Measurements from ENCODE around the gene OR10K2. TPM values are rescaled to one million over a fixed set of nuclear protein-coding genes. Genes with fewer than 3 reads are reported as not detected.
"Not testable (repeated sequence)": the region's sequence is repeated elsewhere in the genome, so short reads cannot be mapped to it uniquely, and the experiment has no call there.

Gene OR10K2
- total RNA-seq, 1 donor from 2014 or later: not detected

DNA sequence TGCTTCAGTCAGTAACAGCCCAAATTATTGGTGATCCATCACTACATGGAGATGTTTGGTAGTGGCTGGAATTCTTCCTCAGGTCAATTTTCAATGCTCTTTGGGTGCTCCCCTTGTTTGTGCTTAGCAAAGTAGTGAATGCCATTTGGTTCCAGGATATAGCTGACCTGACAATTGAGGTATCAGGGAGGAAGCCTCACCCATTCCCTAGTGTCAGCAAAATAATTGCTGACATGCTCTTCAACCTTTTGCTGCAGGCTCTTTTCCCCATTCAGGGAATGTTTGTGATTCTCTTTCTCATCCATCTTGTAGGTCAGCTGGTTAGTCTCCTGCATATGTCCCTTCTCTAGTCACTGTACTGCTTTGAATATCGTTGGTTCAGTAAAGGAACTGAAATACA, 28.5 kb upstream of the OR10K2 start:
- H3K4me1 ChIP-seq: no peaks in the 10 kb centered on the region
- no peaks in the 10 kb centered on the region for H3K36me3 ChIP-seq
- intact Hi-C loops (cut with micrococcal nuclease): no loop called here
- H3K27me3 ChIP-seq (ENCODE audit: low read depth): no peaks in the 10 kb centered on the region
- DNase-seq: no peak
- TF ChIP-seq, protein P1, sequence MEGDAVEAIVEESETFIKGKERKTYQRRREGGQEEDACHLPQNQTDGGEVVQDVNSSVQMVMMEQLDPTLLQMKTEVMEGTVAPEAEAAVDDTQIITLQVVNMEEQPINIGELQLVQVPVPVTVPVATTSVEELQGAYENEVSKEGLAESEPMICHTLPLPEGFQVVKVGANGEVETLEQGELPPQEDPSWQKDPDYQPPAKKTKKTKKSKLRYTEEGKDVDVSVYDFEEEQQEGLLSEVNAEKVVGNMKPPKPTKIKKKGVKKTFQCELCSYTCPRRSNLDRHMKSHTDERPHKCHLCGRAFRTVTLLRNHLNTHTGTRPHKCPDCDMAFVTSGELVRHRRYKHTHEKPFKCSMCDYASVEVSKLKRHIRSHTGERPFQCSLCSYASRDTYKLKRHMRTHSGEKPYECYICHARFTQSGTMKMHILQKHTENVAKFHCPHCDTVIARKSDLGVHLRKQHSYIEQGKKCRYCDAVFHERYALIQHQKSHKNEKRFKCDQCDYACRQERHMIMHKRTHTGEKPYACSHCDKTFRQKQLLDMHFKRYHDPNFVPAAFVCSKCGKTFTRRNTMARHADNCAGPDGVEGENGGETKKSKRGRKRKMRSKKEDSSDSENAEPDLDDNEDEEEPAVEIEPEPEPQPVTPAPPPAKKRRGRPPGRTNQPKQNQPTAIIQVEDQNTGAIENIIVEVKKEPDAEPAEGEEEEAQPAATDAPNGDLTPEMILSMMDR (IDR thresholded peaks at IDR 0.05; ENCODE audit: borderline replicate concordance): no peak
- H3K4me3 ChIP-seq: no peak overlapping the region
- peaks cover 31% of the 10 kb centered on the region for H3K9me3 ChIP-seq (replicated peaks)
- H3K27ac ChIP-seq (replicated peaks): no peak overlapping the region

DNA sequence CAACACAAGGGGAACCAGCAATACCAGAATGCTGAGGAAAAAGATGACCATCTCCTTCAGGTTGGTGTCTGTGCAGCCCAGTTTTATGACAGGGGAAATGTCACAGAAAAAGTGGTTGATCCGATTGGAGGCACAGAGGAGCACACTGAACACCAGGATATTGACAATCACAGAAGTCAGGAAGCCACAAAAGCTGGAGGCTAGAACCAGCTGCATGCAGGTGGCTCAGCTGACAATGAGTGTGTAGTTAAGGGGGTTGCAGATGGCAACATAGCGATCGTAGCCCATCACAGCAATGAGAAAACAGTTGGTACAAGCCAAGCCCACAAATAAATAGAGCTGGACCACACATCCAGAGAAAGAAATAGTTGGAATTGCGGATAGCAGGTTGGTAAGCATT, 19.3 kb upstream of the OR10K2 start:
- intact Hi-C loops (cut with micrococcal nuclease): no loop called here
- H3K27ac ChIP-seq (replicated peaks): no peak overlapping the region
- no peaks in the 10 kb centered on the region for H3K27me3 ChIP-seq (ENCODE audit: low read depth)
- no peak overlapping the region for H3K4me3 ChIP-seq
- no peaks in the 10 kb centered on the region for H3K4me1 ChIP-seq
- H3K9me3 ChIP-seq (replicated peaks): peaks cover under 1% of the 10 kb centered on the region
- DNase-seq: no peak
- H3K36me3 ChIP-seq: no peaks in the 10 kb centered on the region
- TF ChIP-seq, protein P1 (IDR thresholded peaks at IDR 0.05; ENCODE audit: borderline replicate concordance): no peak

DNA sequence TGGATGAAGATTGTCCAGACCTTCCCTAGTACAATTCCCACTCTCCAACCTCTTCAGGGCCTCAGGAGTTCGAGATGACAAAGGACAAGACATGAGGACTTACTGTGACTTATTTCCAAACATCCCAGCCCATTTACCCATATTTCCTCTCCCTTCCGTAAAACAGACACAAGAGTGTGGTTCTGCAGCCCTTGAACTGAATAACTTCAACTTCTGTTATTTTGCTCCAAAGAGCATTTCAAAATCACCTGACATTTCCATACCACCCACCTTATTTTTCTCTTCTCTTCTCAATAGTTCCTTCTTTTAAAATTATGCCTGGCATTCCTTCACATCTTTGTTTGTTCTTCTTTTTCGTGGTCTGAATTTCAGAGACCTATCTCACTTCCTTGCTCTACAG, 8.7 kb upstream of the OR10K2 start:
- H3K27me3 ChIP-seq (ENCODE audit: low read depth): peaks cover 3% of the 10 kb centered on the region
- H3K4me1 ChIP-seq: no peaks in the 10 kb centered on the region
- no peak for DNase-seq
- no peak overlapping the region for H3K27ac ChIP-seq (replicated peaks)
- no peak overlapping the region for H3K4me3 ChIP-seq
- intact Hi-C loops (cut with micrococcal nuclease): no loop called here
- H3K9me3 ChIP-seq (replicated peaks): peaks cover 12% of the 10 kb centered on the region
- TF ChIP-seq, protein P1 (IDR thresholded peaks at IDR 0.05; ENCODE audit: borderline replicate concordance): no peak
- no peaks in the 10 kb centered on the region for H3K36me3 ChIP-seq

DNA sequence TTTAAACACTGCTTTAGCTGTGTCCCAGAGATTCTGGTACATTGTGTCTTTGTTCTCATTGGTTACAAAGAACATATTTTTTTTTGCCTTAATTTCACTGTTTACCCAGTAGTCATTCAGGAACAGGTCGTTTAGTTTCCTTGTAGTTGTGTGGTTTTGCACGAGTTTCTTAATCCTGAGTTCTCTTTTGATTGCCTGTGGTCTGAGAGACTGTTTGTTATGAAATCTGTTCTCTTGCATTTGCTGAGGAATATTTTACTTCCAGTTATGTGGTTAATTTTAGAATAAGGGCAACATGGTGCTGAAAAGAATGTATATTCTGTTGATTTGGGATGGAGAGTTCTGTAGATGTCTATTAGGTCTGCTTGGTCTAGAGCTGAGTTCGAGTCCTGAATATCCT, 4.1 kb upstream of the OR10K2 start:
- DNase-seq; H3K36me3 ChIP-seq; intact Hi-C loops (cut with micrococcal nuclease); H3K27ac ChIP-seq (replicated peaks); H3K27me3 ChIP-seq (ENCODE audit: low read depth); H3K4me3 ChIP-seq; H3K4me1 ChIP-seq: not testable (repeated sequence)
- H3K9me3 ChIP-seq (replicated peaks): peaks cover 34% of the 10 kb centered on the region

DNA sequence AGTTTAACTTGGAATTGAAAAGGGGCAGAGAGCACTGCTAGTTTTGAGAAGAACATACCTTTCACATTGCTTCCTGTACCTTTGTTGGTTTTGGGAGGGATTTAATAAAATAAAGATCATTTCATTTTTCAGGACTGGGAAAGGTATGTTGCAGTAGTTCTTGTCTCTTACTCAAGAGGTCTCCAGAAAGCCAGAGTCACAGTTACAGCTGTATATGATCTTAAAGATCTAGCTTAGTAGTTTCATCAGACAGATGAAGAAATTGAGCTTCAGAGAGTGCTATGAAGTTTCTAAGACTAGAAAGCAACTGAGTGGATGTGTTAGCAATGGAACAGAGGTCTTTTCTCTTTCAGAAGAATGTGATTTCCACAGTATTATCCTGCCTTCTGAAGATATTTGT, 1.0 kb downstream of the OR10K2 start:
- Histone ChIP-seq H3K36me3 (no peaks in the 10 kb centered on the region), H3K9me3 (replicated peaks) (peaks cover 22% of the 10 kb centered on the region), H3K27me3 (ENCODE audit: low read depth) (no peaks in the 10 kb centered on the region), H3K4me3 (no peak overlapping the region), H3K27ac (replicated peaks) (no peak overlapping the region), H3K4me1 (no peaks in the 10 kb centered on the region)
- no peak for DNase-seq
- TF ChIP-seq, protein P1 (IDR thresholded peaks at IDR 0.05; ENCODE audit: borderline replicate concordance): no peak
- intact Hi-C loops (cut with micrococcal nuclease): no loop called here

DNA sequence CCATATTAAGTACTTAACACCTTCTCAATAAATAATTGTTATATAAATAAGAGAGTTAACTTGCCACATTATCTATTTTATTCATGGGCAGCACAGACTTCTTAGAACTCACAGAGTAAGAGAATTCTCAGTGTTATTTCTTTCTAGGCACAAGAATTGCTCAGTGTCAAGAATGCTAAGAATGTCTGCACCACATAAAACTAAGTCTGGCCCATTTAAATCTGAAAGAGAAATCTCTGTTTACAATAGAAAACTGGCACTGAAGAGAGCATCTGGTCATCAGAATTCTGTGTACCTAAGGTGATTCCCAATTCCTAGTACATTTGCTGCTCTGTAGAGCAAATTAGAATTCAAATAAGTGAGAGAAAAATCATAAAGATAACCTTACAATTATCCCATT, 3.8 kb downstream of the OR10K2 start:
- H3K27me3 ChIP-seq (ENCODE audit: low read depth): no peaks in the 10 kb centered on the region
- intact Hi-C loops (cut with micrococcal nuclease): no loop called here
- H3K27ac ChIP-seq (replicated peaks): no peak overlapping the region
- TF ChIP-seq, protein P1 (IDR thresholded peaks at IDR 0.05; ENCODE audit: borderline replicate concordance): no peak
- no peak for DNase-seq
- H3K4me3 ChIP-seq: no peak overlapping the region
- no peaks in the 10 kb centered on the region for H3K4me1 ChIP-seq
- H3K36me3 ChIP-seq: no peaks in the 10 kb centered on the region
- H3K9me3 ChIP-seq (replicated peaks): peaks cover 4% of the 10 kb centered on the region
